H1 (cell line): ENCODE data around the gene DBX1.

Source experiments
- BRCA1 ChIP-seq: IDR thresholded peaks from 2 replicates; pipeline ENCODE4 v1.6.1; 2012; ENCODE audit warnings: low read depth, low read length, improper control_type of control experiment
- CBX5 ChIP-seq: fragments of 300-800, 300-1000 bp; sonication (generic); IDR thresholded peaks from 2 replicates; pipeline ENCODE4 v1.7.1; 2016; ENCODE audit warnings: antibody characterized with exemption, low read length, low read depth
- CBX8 ChIP-seq: fragments of 300-800, 300-1000 bp; sonication (generic); IDR thresholded peaks from 2 replicates; pipeline ENCODE4 v1.7.1; 2016; ENCODE audit warnings: low read depth, low read length, borderline replicate concordance
- CEBPB ChIP-seq: IDR thresholded peaks from 2 replicates; pipeline ENCODE4 v1.6.1; 2012; ENCODE audit warnings: low read depth, low read length
- CHD1 ChIP-seq: IDR thresholded peaks from 2 replicates; pipeline ENCODE4 v1.6.1; 2012; ENCODE audit warnings: low read depth, low read length, improper control_type of control experiment
- CTCF ChIP-seq, 3 experiments: IDR thresholded peaks; 1 replicate in 2 of 3; 2 replicates in 1 of 3; pipeline versions ENCODE4 v1.5.1 to v1.6.1; 2011; ENCODE audit warnings: low read length in 3 of 3, mild to moderate bottlenecking in 3 of 3, inconsistent platforms in 2 of 3, low read depth in 1 of 3, moderate library complexity in 1 of 3; ENCODE audit not compliant: insufficient read depth in 1 of 3; ENCODE audit errors: control extremely low read depth in 1 of 3
- KDM5A ChIP-seq: fragments of 200-600 bp; IDR thresholded peaks from 2 replicates; pipeline ENCODE4 v1.7.1; 2012; ENCODE audit warnings: mild to moderate bottlenecking, low read length, inconsistent platforms, mixed read lengths
- NANOG ChIP-seq: IDR thresholded peaks from 2 replicates; pipeline ENCODE4 v1.6.1; 2011; ENCODE audit warnings: low read length, low read depth, mild to moderate bottlenecking, inconsistent platforms; ENCODE audit not compliant: insufficient read depth, poor library complexity, severe bottlenecking
- NRF1 ChIP-seq: IDR thresholded peaks from 2 replicates; pipeline ENCODE4 v1.6.1; 2011; ENCODE audit warnings: mild to moderate bottlenecking, low read depth, low read length, improper control_type of control experiment
- POLR2A ChIP-seq, 2 experiments: IDR thresholded peaks; 1 replicate in 1 of 2; 2 replicates in 1 of 2; pipeline ENCODE4 v1.6.1; 2011; ENCODE audit warnings: low read depth in 2 of 2, low read length in 2 of 2, mild to moderate bottlenecking in 2 of 2; ENCODE audit errors: control extremely low read depth in 1 of 2
- POLR2AphosphoS5 ChIP-seq: IDR thresholded peaks from 2 replicates; pipeline ENCODE4 v1.6.1; 2011; ENCODE audit warnings: low read depth, low read length
- TAF1 ChIP-seq: IDR thresholded peaks from 2 replicates; pipeline ENCODE4 v1.6.1; 2011; ENCODE audit warnings: mild to moderate bottlenecking, low read depth, low read length
- TEAD4 ChIP-seq: IDR thresholded peaks from 2 replicates; pipeline ENCODE4 v1.6.1; 2012; ENCODE audit warnings: low read depth, low read length, inconsistent platforms, mixed read lengths
- YY1 ChIP-seq: IDR thresholded peaks from 2 replicates; pipeline ENCODE4 v1.6.1; 2011; ENCODE audit warnings: low read depth, mild to moderate bottlenecking, low read length

GRCh38 chr11:20117291-20117690, 43.0 kb downstream of the DBX1 start:
- no peak for TF ChIP-seq CTCF (IDR thresholded peaks at IDR 0.05; ENCODE audit: control extremely low read depth in 1 of 3, insufficient read depth in 1 of 3, low read depth in 1 of 3, low read length in 3 of 3)
- TF ChIP-seq NRF1: no peak
- no peak for TF ChIP-seq CEBPB
- no peak for TF ChIP-seq CHD1
- no peak for TF ChIP-seq TEAD4
- no peak for TF ChIP-seq BRCA1
- TF ChIP-seq NANOG: no peak
- no peak for TF ChIP-seq CBX8
- TF ChIP-seq YY1: no peak
- no peak for TF ChIP-seq POLR2A (IDR thresholded peaks at IDR 0.05; ENCODE audit: control extremely low read depth in 1 of 2, low read depth in 2 of 2, low read length in 2 of 2)
- no peak for TF ChIP-seq TAF1
- no peak for TF ChIP-seq POLR2AphosphoS5
- no peak for TF ChIP-seq CBX5
- TF ChIP-seq KDM5A: no peak
